B cell (primary cell): ENCODE results near the gene ASPG.

Experiments
- CTCF ChIP-seq: fragments of 200-600 bp; IDR thresholded peaks from one replicate; pipeline ENCODE4 v1.8.0; 2022; ENCODE audit warnings: antibody characterized with exemption, mild to moderate bottlenecking
- EZH2 ChIP-seq: IDR thresholded peaks from 2 replicates; pipeline ENCODE4 v1.6.1; 2012; ENCODE audit warnings: borderline replicate concordance, low read depth, mild to moderate bottlenecking, moderate library complexity, low read length; ENCODE audit not compliant: insufficient read depth, poor library complexity, severe bottlenecking

- TF ChIP-seq EZH2 (no peak), CTCF (no peak)
Measured at GRCh38 chr14:104136472-104137296, 51.2 kb downstream of the ASPG start.
